Hematopoietic multipotent progenitor cell treated with erythropoietin and hydrocortisone succinate and interleukin-3 and kit ligand, for 6 days (in vitro differentiated cells): Measurements from ENCODE around the gene GRIK4.
"Not testable (repeated sequence)": the region's sequence is repeated elsewhere in the genome, so short reads cannot be mapped to it uniquely, and the experiment has no call there.

Experiments used
- DNase-seq: peaks from one replicate; pipeline ENCODE4 v3.0.0-alpha.2; 2015

Gene GRIK4

GRCh38 chr11:121031167-121031566, 519.6 kb downstream of the GRIK4 start:
- no peak for DNase-seq

- not testable (repeated sequence) for DNase-seq
These were observed 520.1 kb downstream of the GRIK4 start for GRCh38 chr11:121031648-121032047.

- peak; percentile 75 for DNase-seq
These were observed 521.0 kb downstream of the GRIK4 start for GRCh38 chr11:121032546-121032945.

GRCh38 chr11:121033635-121034034, 522.1 kb downstream of the GRIK4 start:
- DNase-seq: no peak

- DNase-seq: no peak
These were observed 523.7 kb downstream of the GRIK4 start for GRCh38 chr11:121035169-121035755.

- DNase-seq: peak; percentile 73
These were observed 524.2 kb downstream of the GRIK4 start for GRCh38 chr11:121035780-121036179.

- peak; percentile 86 for DNase-seq
These were observed 525.5 kb downstream of the GRIK4 start for GRCh38 chr11:121037016-121037415.
